GM18520 (cell line): ENCODE results near the gene SLC2A6.

Source experiments
- ATAC-seq: cut with Tn5 transposase; IDR thresholded peaks from one replicate; pipeline ENCODE4 v1.9.1; 2021; ENCODE audit not compliant: unreplicated experiment

SLC2A6 gene

DNA sequence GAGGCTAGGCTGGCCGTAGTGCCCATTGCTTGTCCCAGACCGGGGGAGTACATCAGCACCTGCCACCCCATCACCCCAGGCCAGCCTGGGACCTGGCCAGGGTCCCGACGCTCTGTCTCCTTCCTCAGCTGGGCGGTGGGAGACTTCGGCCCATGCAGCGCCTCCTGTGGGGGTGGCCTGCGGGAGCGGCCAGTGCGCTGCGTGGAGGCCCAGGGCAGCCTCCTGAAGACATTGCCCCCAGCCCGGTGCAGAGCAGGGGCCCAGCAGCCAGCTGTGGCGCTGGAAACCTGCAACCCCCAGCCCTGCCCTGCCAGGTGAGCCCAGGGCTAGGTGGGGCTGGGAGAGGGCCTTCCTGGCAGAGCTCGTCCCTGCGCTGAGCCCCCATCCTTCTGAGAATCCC lies 35.7 kb downstream of the SLC2A6 start:
- ATAC-seq, result no peak

DNA sequence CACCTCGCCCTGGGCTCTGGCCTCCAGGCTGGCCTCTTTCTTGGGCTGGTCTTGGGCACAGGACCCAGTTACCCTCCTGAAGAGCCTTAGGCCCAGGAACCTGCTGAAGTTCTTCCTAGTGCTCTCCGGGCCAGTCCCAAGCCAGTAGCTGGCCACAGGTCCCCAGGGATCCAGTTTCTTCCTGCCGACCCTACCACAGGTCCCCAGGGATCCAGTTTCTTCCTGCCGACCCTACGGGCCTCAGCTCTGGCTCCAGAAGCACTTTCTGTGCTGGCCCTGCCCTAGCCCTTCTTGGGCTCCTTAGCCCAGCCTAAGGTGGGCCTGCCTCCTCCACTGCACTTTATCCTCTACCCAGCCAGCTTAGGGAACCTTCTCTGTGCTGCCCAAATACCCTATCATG lies 37.3 kb downstream of the SLC2A6 start:
- no peak for ATAC-seq

DNA sequence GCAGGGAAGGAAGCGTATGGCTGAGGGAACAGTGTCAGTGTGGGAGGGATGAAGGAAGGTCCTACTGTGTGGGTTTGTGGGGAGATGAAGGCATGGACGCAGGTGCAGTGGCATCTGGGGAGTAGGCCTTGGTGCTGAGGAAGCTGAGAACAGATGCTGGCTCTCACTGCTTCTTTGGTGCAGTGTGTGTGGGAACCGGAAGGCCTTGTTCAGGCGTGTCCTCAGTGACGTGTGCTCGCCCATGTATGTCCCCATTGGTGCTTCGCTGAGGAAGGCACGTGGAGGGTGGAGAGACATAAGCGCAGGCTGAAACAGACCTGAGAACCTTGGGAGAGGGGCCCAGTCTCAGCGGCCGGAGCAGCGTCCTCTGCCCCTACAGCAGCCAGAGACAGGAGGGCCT lies 38.0 kb downstream of the SLC2A6 start:
- no peak for ATAC-seq

DNA sequence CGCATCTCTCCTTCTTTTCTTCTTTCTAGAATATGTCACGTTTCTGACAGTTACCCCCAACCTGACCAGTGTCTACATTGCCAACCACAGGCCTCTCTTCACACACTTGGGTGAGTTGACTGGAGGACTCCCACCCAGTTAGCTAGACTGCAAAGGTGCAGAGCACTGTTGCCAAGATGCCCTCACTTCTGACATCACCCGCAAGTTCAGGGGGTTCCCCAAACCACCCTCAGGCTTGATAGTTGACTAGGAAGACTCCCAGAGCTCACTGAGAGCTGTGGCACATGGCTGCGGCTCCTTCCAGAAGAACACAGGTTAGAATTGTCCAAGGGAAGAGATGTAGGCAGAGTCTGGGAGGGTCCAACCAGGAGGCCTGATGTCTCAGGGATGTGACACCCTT lies 39.6 kb downstream of the SLC2A6 start:
- no peak for ATAC-seq

- ATAC-seq, result no peak
Measured at GRCh38 chr9:133437753-133438531, 41.0 kb downstream of the SLC2A6 start.

- ATAC-seq, result no peak
Measured at GRCh38 chr9:133436681-133437080, 42.2 kb downstream of the SLC2A6 start.

- no peak for ATAC-seq
Measured at GRCh38 chr9:133433351-133433843, 45.5 kb downstream of the SLC2A6 start.

DNA sequence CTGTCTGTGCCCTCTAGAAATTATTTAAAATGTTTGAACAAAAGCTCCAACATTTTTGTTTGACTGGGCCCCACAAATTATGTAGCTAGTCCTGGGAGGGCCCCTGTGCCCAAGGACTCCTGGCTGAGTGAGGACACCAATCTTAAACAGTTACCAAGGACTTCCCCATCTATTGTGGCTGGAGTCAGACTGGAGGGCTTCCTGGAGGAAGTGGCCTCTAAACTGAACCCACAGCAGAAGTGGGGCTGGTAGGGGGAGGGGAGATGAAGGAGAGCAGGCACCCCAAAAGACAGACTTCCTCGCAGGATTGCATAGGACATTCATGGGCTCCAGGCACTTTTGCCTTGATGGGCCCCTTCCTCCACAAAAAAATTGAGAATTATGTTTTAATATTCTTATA lies 48.7 kb downstream of the SLC2A6 start:
- no peak for ATAC-seq

DNA sequence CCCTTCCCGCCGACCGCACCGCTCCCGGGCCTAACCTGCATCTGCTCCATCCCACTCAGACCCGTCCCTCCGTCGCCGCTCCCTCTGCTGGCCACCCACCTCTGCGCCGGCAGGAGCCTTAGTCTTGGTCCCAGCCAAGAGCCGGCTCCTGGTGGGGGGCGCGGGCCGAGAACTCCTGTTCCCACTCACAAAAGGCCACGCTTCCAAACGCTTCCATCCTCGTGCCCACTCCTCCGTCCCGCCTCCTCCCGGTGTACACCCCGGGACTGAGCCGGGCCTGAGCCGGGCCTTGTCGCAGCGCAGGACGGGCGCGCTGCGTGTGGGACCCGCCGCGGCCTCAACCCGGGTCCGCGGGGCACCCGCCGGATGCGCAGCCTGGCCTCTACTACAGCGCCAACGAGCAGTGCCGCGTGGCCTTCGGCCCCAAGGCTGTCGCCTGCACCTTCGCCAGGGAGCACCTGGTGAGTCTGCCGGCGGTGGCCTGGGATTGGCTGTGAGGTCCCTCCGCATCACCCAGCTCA lies 49.2 kb downstream of the SLC2A6 start:
- no peak for ATAC-seq

DNA sequence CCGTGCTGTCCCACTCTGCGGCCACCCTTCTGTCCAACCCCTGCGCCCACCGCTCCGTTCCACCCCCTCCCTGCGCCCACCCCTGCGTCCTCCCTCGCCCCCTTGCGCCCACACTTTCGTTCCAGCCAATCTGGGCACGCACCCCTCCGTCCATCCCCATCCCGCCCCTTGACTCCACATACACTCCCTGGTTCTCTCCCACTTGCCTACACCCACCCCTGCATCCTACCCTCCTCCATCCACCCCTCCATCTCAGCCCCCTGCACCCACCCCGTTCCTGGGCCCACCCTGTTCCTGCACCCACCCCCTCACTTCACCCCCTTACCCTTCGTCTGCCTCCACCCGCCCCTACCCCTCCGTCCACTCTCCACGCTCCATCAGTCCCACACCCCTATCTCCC lies 49.7 kb downstream of the SLC2A6 start:
- no peak for ATAC-seq

- no peak for ATAC-seq
Measured at GRCh38 chr9:133428617-133429101, 50.2 kb downstream of the SLC2A6 start.

DNA sequence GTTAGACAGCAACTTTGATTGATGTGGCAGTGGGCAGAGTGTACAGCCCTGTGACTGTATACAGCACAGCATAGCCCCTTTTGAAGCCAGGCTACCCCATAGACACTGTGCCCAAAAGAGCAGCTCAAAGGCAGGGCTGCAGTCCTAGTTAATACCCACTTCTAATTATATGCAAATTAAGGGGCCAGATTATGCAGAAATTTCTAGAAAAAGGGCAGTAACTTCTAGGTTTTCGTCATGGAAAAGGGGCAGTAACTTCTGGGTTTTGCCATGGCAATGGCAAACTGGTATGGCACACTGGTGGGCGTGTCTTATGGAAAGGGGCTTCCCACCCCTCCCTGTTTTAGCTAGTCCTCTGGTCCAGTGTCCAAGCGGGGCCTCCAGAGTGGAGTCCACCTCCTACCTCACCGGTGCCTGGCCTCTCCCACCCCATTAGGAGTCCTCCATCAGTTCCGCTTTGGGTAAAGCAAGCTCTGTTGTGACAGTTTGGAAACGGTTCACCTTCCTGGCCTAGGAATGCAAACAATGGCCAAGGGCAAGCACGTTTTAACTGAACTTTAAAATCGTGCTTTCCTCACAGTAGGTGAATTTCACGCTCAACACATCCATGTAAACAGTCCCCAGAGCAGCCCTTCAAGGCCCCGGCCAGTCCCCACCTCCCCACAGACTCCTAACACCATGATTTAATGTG lies 51.1 kb downstream of the SLC2A6 start:
- ATAC-seq, result no peak

DNA sequence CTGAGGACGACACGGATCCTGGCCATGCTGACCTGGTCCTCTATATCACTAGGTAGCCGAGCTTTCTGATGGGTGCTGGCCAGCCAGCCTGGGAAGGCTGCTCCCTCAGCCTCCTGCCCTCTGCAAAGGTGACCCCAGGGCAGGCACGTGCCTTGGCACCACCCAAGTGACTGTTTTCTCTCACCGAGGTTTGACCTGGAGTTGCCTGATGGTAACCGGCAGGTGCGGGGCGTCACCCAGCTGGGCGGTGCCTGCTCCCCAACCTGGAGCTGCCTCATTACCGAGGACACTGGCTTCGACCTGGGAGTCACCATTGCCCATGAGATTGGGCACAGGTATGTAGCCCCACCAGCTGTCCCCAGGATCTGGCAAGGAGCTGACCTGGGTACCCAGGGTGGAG lies 52.9 kb downstream of the SLC2A6 start:
- no peak for ATAC-seq

GRCh38 chr9:133425049-133425632 lies 53.8 kb downstream of the SLC2A6 start:
- no peak for ATAC-seq

GRCh38 chr9:133424187-133424586 lies 54.7 kb downstream of the SLC2A6 start:
- no peak for ATAC-seq

DNA sequence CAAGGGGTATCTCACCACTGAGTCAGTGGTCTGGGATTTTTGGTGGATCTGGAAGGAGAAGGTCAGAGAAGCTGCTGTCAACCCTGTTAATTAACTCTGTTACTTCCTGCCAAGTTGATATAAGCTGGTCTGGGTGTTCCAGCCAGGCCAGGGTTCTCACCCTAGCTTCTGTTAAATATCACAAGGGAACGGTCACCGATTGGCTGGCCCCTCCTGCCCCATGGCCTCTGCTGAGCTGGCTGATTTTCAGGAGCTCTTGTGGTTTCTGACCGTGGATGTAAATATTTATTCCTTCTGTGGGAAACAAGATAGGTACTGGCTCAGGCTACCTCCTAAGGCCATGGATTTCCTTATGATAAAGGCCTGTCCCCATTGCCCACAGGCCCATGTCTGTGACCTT lies 55.7 kb downstream of the SLC2A6 start:
- ATAC-seq, result no peak

DNA sequence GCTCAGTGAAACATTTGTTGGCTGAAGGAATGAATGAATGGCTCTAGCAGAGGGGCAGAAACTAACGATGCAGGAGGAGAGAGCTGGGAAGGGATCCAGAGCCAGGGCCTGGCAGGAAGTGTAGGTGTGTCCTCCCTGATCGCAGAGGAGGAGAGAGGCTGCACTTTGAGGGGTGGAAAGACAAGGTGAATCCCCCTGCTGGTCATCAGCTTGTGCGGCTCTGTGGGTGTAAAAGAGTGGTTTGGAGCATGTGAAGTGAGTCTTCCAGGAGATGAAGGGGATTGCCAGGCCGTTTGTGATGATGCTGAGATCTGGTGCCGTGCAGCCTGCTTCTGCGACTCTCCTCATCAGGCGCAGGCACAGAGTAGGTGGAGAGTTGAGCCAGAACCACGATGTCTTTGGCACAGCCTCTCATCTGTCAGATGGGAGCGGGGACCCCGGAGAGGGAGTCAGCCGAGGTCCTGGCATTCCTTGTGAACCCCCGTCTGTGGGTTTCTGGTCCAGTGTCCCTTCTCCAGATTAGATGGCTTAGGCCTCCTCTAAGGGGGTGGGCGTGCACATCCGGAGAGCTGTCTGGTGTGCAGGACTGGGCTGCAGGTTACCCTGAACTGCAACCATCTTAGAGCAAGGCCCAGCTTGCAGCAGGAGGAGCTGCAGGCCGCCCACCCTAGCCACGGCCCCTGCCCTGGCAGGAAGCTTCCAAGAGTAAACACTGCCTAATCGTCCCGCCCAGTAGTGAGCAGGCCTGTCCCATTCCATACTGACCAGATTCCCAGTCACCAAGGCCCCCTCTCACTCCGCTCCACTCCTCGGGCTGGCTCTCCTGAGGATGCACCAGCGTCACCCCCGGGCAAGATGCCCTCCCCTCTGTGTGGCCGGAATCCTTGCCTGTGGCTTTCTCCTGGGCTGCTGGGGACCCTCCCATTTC lies 57.0 kb downstream of the SLC2A6 start, which contains the start of gene ADAMTS13:
Gene ADAMTS13, plus strand, starts transcription at position 753 of the 928 bp plus-strand sequence. Its CDS starts 77 bp downstream, at position 830.
- peak; percentile 28 for ATAC-seq
